Activated naive CD4-positive, alpha-beta T cell treated with anti-CD3 and anti-CD28 coated beads, Interleukin-2, amount 50 U/mL, for 16 hours (primary cell): Measurements from ENCODE around the gene APBB2.

ENCODE experiments used
- DNase-seq: peaks from one replicate; pipeline ENCODE4 v3.0.0-alpha.2; 2020

The APBB2 gene

GRCh38 chr4:41185614-41186592 is 28.4 kb downstream of the APBB2 start:
- DNase-seq: no peak

- no peak for DNase-seq
Measured at GRCh38 chr4:41184009-41184408, 30.3 kb downstream of the APBB2 start.

GRCh38 chr4:41183021-41183553 is 31.3 kb downstream of the APBB2 start:
- DNase-seq: no peak

- no peak for DNase-seq
Measured at GRCh38 chr4:41181037-41181436, 33.3 kb downstream of the APBB2 start.

GRCh38 chr4:41179498-41180195 is 34.7 kb downstream of the APBB2 start:
- DNase-seq: no peak

- no peak for DNase-seq
Measured at GRCh38 chr4:41178372-41179370, 35.7 kb downstream of the APBB2 start.

- no peak for DNase-seq
Measured at GRCh38 chr4:41177016-41177415, 37.3 kb downstream of the APBB2 start.

- no peak for DNase-seq
Measured at GRCh38 chr4:41176340-41176739, 38.0 kb downstream of the APBB2 start.

- DNase-seq: no peak
Measured at GRCh38 chr4:41175794-41176193, 38.5 kb downstream of the APBB2 start.

GRCh38 chr4:41174444-41174843 is 39.9 kb downstream of the APBB2 start:
- no peak for DNase-seq

- no peak for DNase-seq
Measured at GRCh38 chr4:41172786-41173185, 41.6 kb downstream of the APBB2 start.

- DNase-seq: no peak
Measured at GRCh38 chr4:41169256-41169800, 45.0 kb downstream of the APBB2 start.

GRCh38 chr4:41167191-41167590 is 47.2 kb downstream of the APBB2 start:
- DNase-seq: no peak

- DNase-seq: no peak
Measured at GRCh38 chr4:41164405-41164804, 49.9 kb downstream of the APBB2 start.

GRCh38 chr4:41161355-41161754 is 53.0 kb downstream of the APBB2 start:
- DNase-seq: no peak

- no peak for DNase-seq
Measured at GRCh38 chr4:41160856-41161255, 53.5 kb downstream of the APBB2 start.

- DNase-seq: no peak
Measured at GRCh38 chr4:41160012-41160789, 54.1 kb downstream of the APBB2 start.

GRCh38 chr4:41158756-41159155 is 55.6 kb downstream of the APBB2 start:
- DNase-seq: no peak

GRCh38 chr4:41158274-41158673 is 56.1 kb downstream of the APBB2 start:
- no peak for DNase-seq

- DNase-seq: no peak
Measured at GRCh38 chr4:41157009-41157408, 57.3 kb downstream of the APBB2 start.

- no peak for DNase-seq
Measured at GRCh38 chr4:41156574-41156973, 57.8 kb downstream of the APBB2 start.
